PC-9 (cell line): Measurements from ENCODE around the gene EGFR. TPM values are rescaled to one million over a fixed set of nuclear protein-coding genes. Genes with fewer than 3 reads are reported as not detected.

Experiments used
- BruUV-seq: library from RNA; stranded (reverse); fragments of 400-500 nt; replicated peaks from 2 replicates; lab custom pipeline; 2021; lab: Mats Ljungman, UMichigan
- CTCF ChIA-PET: fragments of 300-600 bp; sonication (Branson Sonifier 250); formaldehyde crosslinking; loops from one replicate; lab custom pipeline; 2022; ENCODE audit warnings: antibody characterized with exemption; lab: Charles Lee
- POLR2A ChIA-PET: fragments of 300-600 bp; sonication (Branson Sonifier 250); formaldehyde crosslinking; loops from one replicate; lab custom pipeline; 2022; ENCODE audit warnings: antibody characterized with exemption; ENCODE audit not compliant: unreplicated experiment; lab: Charles Lee
- DNase-seq, 2 experiments: peaks; one replicate each; pipeline versions ENCODE4 v3.0.0 to v3.0.0-alpha.2; 2015 to 2022; ENCODE audit warnings: mixed read lengths in 1 of 2
- H2AFZ ChIP-seq: fragments of 200-600 bp; sonication (generic); 2 replicates; pipeline ENCODE4 v1.8.1; 2017; ENCODE audit warnings: antibody characterized with exemption
- H3F3A ChIP-seq: fragments of 200-600 bp; sonication (generic); 2 replicates; pipeline ENCODE4 v1.8.1; 2017; ENCODE audit warnings: antibody characterized with exemption, mild to moderate bottlenecking, low read depth; ENCODE audit not compliant: insufficient read depth
- H3K27ac ChIP-seq: fragments of 200-600 bp; sonication (generic); 2 replicates; pipeline ENCODE4 v1.6.1; 2016; ENCODE audit warnings: mixed run types
- H3K27me3 ChIP-seq: fragments of 200-600 bp; sonication (generic); 2 replicates; pipeline ENCODE4 v1.6.1; 2016; ENCODE audit warnings: low read depth, mixed run types; ENCODE audit not compliant: insufficient read depth
- H3K36me3 ChIP-seq: fragments of 200-600 bp; sonication (generic); 2 replicates; pipeline ENCODE4 v1.6.1; 2016; ENCODE audit warnings: low read depth, mixed run types
- H3K4me1 ChIP-seq: fragments of 200-600 bp; sonication (generic); replicated peaks from 2 replicates; pipeline ENCODE4 v1.6.1; 2016; ENCODE audit warnings: mixed run types; ENCODE audit not compliant: insufficient read depth
- H3K4me2 ChIP-seq: fragments of 200-600 bp; sonication (generic); 2 replicates; pipeline ENCODE4 v1.6.1; 2017; ENCODE audit warnings: mixed run types
- H3K4me3 ChIP-seq: fragments of 200-600 bp; sonication (generic); 2 replicates; pipeline ENCODE4 v1.6.1; 2016; ENCODE audit warnings: mixed run types
- H3K79me2 ChIP-seq: fragments of 200-600 bp; sonication (generic); 2 replicates; pipeline ENCODE4 v1.6.1; 2017; ENCODE audit warnings: low read depth, mixed run types
- H3K9me2 ChIP-seq: fragments of 200-600 bp; sonication (generic); 2 replicates; pipeline ENCODE4 v1.8.1; 2017; ENCODE audit warnings: mild to moderate bottlenecking; ENCODE audit not compliant: insufficient read depth
- H3K9me3 ChIP-seq: fragments of 200-600 bp; sonication (generic); 2 replicates; pipeline ENCODE4 v1.8.1; 2016; ENCODE audit warnings: low read depth; ENCODE audit not compliant: insufficient read depth
- H4K20me1 ChIP-seq: fragments of 200-600 bp; sonication (generic); 2 replicates; pipeline ENCODE4 v1.8.1; 2017; ENCODE audit not compliant: insufficient read depth
- CTCF ChIP-seq: fragments of 200-600 bp; sonication (generic); conservative IDR thresholded peaks from 2 replicates; pipeline ENCODE4 v1.6.1; 2017; ENCODE audit warnings: mixed run types, antibody characterized with exemption, mild to moderate bottlenecking, moderate library complexity
- EZH2 ChIP-seq: fragments of 200-600 bp; sonication (generic); IDR thresholded peaks from 2 replicates; pipeline ENCODE4 v1.8.0; 2017; ENCODE audit warnings: antibody characterized with exemption, low read depth
- intact Hi-C: fragments of 100-400 bp; cut with micrococcal nuclease; formaldehyde crosslinking; loops from one replicate; pipeline ENCODE4 v1.10.0; 2022; ENCODE audit not compliant: unreplicated experiment
- total RNA-seq: library from RNA; stranded (reverse); gene quantifications from 2 replicates; pipeline ENCODE4 v1.2.3, GENCODE V29; 2021

Gene EGFR
- total RNA-seq, 1 experiment from 2014 or later: 342 TPM

DNA sequence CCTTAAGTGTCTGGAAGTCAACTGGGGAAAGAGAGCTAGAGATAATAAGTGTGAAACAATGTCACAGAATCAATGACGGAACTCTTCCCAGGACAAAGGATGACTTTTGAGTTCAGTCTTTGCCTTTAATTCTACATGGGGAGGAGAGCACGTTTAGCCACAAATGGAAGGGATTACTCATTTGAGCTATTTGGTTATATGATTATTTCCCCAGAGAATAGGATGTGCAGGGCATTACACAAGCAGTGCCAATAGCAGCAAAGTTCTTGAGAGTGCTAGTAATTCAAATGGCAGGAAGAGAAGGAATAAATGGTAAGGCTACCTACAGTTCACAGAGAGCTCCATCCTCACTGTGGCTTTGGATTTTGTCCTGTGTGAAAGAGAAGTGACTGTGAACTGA is 6.0 kb downstream of the EGFR start:
- intact Hi-C loops: no loop called here
- H3K4me3 ChIP-seq: no peak overlapping the region
- H3K79me2 ChIP-seq: peaks cover 99% of the 10 kb centered on the region
- no peak for TF ChIP-seq CTCF
- TF ChIP-seq EZH2: no peak
- peaks cover 57% of the 10 kb centered on the region for H3K36me3 ChIP-seq
- peaks cover 84% of the 10 kb centered on the region for H3K4me1 ChIP-seq
- no peaks in the 10 kb centered on the region for H3K9me3 ChIP-seq
- DNase-seq: no peak
- H3K27ac ChIP-seq: peak overlapping the region; percentile 66; the same call in 1 of the 2 replicates
- peaks cover 52% of the 10 kb centered on the region for H4K20me1 ChIP-seq
- H3K4me2 ChIP-seq: peak overlapping the region; percentile 11
- BruUV-seq: no TSS peak
- POLR2A ChIA-PET: interaction anchor here (0.6 kb wide), 1 partner anchor 68 kb away, joined by 3 read pairs; no protein-coding TSS in a partner anchor
- no peaks in the 10 kb centered on the region for H3K9me2 ChIP-seq
- no peak overlapping the region for H2AFZ ChIP-seq
- H3K27me3 ChIP-seq: no peaks in the 10 kb centered on the region
- CTCF ChIA-PET: interaction anchor here (1.1 kb wide), 1 partner anchor 231 kb away, joined by 4 read pairs; no protein-coding TSS in a partner anchor
- peaks cover 52% of the 10 kb centered on the region for H3F3A ChIP-seq

DNA sequence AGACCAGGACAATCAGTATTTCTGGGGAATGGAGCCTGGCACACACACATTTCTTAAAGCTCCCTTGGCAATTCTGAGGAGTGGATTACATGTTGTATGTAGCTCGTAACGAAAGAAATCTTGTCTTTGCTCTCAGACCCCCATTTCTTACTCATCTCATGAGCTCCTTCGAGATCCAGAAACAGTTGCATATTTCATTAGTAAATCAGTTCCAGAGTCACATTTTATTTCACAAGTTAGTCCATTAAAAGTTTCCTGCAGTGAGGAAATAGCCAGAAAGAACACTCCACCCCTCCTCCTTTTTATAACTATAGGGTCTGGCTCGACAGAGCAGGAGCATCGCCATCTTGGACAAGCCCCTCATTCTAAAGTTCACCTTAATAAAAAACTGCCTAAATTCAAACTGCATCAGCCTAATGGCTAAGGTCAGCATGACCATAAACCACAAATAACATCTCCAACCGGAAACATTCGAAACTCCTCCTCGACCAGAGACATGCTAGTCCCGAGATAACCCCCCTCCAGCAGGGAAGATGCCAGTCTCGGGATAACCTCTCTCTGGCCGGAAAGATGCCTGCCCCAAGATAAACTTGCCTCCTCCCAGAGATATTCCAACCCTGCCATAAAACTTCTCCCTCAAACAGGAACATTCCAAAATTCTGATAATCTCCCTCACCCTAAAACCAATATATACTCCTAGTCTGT is 7.4 kb downstream of the EGFR start:
- Histone ChIP-seq H3K9me2 (no peaks in the 10 kb centered on the region; the same call in 1 of the 2 replicates), H3K9me3 (no peaks in the 10 kb centered on the region), H3K4me1 (peaks cover 89% of the 10 kb centered on the region), H3F3A (peaks cover 62% of the 10 kb centered on the region), H3K79me2 (peaks cover 99% of the 10 kb centered on the region), H2AFZ (no peak overlapping the region), H3K27me3 (no peaks in the 10 kb centered on the region), H3K27ac (peak overlapping the region; percentile 66), H3K4me2 (peak overlapping the region; percentile 44), H3K4me3 (no peak overlapping the region), H3K36me3 (peaks cover 72% of the 10 kb centered on the region), H4K20me1 (peaks cover 54% of the 10 kb centered on the region)
- no peak for DNase-seq
- ChIA-PET POLR2A (no interaction called here), CTCF (no interaction called here)
- intact Hi-C loops: loop anchor here (2.0 kb wide), 1 partner anchor 27 kb away; no protein-coding TSS in a partner anchor
- BruUV-seq: no TSS peak
- TF ChIP-seq EZH2 (no peak), CTCF (no peak)

GRCh38 chr7:55026867-55027490 is 8.2 kb downstream of the EGFR start:
- peaks cover 46% of the 10 kb centered on the region for H4K20me1 ChIP-seq

More at GRCh38 chr7:55026867-55027490, 8.2 kb downstream of the EGFR start:
- Histone ChIP-seq H3K9me3 (no peaks in the 10 kb centered on the region), H3K36me3 (peaks cover 78% of the 10 kb centered on the region), H3K4me3 (0 out of 2 replicates have a peak overlapping the region, but pooled peaks have one; percentile 0), H3K4me1 (peaks cover 85% of the 10 kb centered on the region), H3F3A (peaks cover 69% of the 10 kb centered on the region), H2AFZ (no peak overlapping the region), H3K9me2 (no peaks in the 10 kb centered on the region; the same call in 1 of the 2 replicates), H3K27me3 (no peaks in the 10 kb centered on the region), H3K27ac (peak overlapping the region; percentile 66), H3K4me2 (peak overlapping the region; percentile 44), H3K79me2 (peaks cover 99% of the 10 kb centered on the region)
- intact Hi-C loops: loop anchor here (1.0 to 2.0 kb wide), 3 partner anchors 16 to 159 kb away; no protein-coding TSS in a partner anchor
- BruUV-seq: no TSS peak
- POLR2A ChIA-PET: interaction anchor here (0.7 kb wide), 2 partner anchors 25 to 175 kb away, joined by 3 to 4 read pairs; no protein-coding TSS in a partner anchor
- peak; percentile 71 to 92 for DNase-seq
- CTCF ChIA-PET: interaction anchor here (0.6 to 1.2 kb wide), 2 partner anchors 60 to 150 kb away, joined by 3 read pairs; no protein-coding TSS in a partner anchor
- TF ChIP-seq CTCF: no peak
- no peak for TF ChIP-seq EZH2
